ENCODE data around the gene HOXA9.

- TF ChIP-seq POLR2A (IDR thresholded peaks at IDR 0.05; ENCODE audit: low read depth, low read length), result no peak
- TF ChIP-seq SMC3 (IDR thresholded peaks at IDR 0.05; ENCODE audit: borderline replicate concordance, low read length), result no peak
- TF ChIP-seq POLR2AphosphoS5 (IDR thresholded peaks at IDR 0.05; ENCODE audit: low read length), result no peak
- TF ChIP-seq EED (IDR thresholded peaks at IDR 0.05; ENCODE audit: low read depth), result no peak
- no peak for TF ChIP-seq MYC (IDR thresholded peaks at IDR 0.05; ENCODE audit: insufficient read depth, insufficient read length, insufficient replicate concordance, low read length, severe bottlenecking)
- no peak for TF ChIP-seq CTCF (IDR thresholded peaks at IDR 0.05 in 2 of 3, conservative IDR thresholded peaks at IDR 0.05 in 1 of 3; ENCODE audit: control insufficient read depth in 2 of 3, extremely low read depth in 1 of 3, insufficient read depth in 1 of 3, low read depth in 3 of 3, low read length in 3 of 3)
- no peak for TF ChIP-seq SRF (IDR thresholded peaks at IDR 0.05; ENCODE audit: low read depth in 2 of 2, low read length in 2 of 2)
Measured at GRCh38 chr7:27143950-27144780, 21.2 kb downstream of the HOXA9 start.

Measured in GM12878 (cell line).